ENCODE data around the gene XRRA1.
A peak's percentile ranks its signal among the peaks of the same experiment; 100 is the strongest.
"Not testable (repeated sequence)": the region's sequence is repeated elsewhere in the genome, so short reads cannot be mapped to it uniquely, and the experiment has no call there.

The XRRA1 gene, protein sequence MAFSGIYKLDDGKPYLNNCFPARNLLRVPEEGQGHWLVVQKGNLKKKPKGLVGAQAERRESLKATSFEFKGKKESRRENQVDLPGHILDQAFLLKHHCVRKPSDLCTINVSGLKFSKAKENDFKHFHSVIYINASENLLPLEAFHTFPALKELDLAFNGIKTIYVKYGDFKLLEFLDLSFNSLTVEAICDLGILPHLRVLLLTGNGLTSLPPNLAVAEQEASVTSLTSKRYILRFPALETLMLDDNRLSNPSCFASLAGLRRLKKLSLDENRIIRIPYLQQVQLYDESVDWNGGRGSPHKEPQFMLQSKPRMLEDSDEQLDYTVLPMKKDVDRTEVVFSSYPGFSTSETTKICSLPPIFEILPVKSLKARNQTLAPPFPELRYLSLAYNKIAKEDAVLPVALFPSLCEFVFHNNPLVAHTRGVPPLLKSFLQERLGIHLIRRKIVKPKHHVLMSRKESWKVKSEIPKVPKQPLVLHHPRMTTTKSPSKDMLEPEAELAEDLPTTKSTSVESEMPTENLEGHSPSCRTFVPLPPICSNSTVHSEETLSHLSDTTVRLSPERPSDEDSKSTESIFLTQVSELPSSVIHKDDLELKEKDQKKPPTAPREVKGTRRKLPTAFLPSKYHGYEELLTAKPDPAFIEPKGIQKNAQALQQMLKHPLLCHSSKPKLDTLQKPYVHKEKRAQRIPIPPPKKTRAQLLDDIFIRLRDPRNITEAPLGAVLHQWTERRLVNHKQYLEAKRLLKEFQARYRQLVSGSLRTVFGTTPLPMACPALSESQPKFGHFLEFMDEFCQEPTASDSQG

DNA sequence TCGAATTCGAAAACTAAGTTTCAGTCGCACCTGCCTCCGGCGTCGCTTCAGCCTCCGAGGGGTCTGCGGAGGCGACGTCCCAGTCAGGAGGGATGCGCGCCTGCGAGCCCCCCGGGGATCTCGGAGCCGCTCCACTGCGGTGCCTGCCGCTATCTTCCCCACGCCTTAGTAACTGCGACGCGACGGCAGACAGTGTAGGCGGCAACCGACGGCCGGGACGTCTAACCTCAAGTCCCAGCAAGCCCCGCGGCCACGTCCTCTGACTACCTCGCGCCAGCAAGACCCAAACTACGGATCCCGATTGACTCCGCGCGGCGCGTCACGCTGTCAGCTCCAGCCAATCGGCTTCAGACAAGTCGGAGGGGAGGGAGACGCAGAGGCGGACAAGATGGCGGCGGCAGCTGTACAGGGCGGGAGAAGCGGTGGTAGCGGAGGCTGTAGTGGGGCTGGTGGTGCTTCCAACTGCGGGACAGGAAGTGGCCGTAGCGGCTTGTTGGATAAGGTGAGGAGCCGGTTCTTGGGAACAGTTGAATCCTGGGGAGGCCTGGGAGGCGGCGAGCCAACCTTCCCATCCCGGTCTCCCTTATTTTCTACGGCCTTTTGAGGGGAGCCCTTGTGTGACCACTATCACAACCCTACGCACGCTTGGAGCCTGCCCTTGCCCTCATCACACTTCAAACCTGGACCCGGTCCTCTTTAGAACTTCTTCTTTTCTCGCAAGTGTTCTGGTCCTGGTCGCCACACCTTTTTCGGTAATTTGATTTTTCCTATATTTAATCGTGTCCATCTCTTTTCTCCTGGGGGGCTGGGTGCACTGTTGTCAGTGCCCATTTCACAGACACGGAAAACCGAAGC, at the start of gene XRRA1, which contains the start of gene SPCS2:
XRRA1 (minus strand) TSS at position 194 of the 855 bp plus-strand sequence. CDS start 8,213 bp downstream, outside the sequence.
SPCS2 (plus strand) TSS at position 369 of the 855 bp plus-strand sequence; CDS start at position 389, 20 bp downstream.
- peak; percentile 99 for DNase-seq

DNA sequence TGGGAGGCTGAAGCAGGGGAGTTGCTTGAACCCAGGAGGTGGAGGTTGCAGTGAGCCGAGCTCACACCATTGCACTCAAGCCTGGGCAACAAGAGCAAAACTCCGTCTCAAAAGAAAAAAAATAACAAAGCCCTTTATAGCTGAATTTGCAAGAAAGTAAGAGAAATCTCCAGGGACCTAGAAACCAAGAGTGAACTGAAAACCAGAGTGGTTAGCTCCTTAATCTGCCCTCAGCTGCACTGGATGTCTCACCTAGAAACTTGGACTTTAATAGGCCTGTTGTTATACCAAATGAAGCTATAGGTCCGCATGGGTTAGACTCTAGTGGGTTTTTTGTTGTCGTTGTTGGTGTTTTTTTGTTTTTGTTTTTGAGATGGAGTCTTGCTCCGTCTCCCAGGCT, 44.0 kb upstream of the XRRA1 start:
- no peak for DNase-seq

- DNase-seq: no peak
Observed at GRCh38 chr11:74990941-74991340, 42.0 kb upstream of the XRRA1 start.

GRCh38 chr11:74990150-74990549, 41.3 kb upstream of the XRRA1 start:
- DNase-seq: not testable (repeated sequence)

- no peak for DNase-seq
Observed at GRCh38 chr11:74989260-74989638, 40.4 kb upstream of the XRRA1 start.

DNA sequence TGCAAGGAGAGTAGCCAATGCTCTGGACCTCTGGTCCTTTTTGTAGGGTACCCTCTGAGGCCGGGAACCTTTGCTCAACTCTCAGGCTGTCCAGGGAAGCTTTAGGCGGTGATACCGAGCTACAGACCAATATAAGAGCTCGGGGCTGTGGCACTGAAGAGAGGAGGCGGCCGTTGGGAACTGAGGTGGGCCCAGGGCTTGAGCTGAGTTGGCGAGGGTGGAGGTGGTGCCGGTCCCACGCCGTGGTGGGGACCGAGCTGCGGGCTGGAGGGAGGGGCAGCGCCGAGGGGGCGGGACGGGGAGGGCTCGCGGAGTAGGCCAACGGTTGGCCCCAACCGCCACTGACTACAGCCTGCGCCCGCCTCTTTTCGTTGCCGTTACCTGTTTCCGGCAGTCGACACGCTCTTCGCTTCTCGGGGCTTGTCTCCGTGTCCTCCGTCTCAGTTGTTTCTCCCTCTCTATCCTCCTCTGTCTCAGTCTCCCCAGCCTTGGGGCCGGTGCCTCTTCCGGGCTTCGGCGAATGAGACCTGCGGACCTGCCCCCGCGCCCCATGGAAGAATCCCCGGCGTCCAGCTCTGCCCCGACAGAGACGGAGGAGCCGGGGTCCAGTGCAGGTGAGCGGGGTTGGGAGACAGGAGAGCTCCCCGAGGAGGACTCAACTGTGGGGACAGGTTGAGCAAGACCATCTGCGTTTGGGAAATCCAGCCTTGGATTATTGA, 39.8 kb upstream of the XRRA1 start, which contains the start of gene NEU3:
NEU3 (plus strand) TSS at position 393 of the 719 bp plus-strand sequence; CDS start at position 521, 128 bp downstream.
- DNase-seq: peak; percentile 77

- no peak for DNase-seq
Observed at GRCh38 chr11:74984730-74985129, 35.8 kb upstream of the XRRA1 start.

DNA sequence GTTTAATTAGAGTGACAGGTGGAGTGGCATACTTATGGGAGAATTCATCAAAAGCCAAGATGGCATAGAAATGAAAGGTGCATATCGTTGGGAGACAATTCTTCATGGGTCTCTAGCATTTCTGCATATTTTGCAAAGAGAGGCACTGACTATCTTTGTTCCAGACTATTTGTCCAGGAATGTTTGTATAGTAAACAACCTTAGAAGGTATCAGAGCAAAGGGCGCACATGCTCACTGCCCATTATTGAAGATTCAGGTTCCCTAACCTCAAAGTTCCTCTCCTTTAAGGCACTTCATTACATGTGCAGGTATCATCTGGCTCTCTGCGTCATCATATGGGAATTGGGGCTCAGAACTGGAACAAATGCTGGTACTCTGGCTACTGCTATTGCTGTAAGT, 35.2 kb upstream of the XRRA1 start:
- no peak for DNase-seq

DNA sequence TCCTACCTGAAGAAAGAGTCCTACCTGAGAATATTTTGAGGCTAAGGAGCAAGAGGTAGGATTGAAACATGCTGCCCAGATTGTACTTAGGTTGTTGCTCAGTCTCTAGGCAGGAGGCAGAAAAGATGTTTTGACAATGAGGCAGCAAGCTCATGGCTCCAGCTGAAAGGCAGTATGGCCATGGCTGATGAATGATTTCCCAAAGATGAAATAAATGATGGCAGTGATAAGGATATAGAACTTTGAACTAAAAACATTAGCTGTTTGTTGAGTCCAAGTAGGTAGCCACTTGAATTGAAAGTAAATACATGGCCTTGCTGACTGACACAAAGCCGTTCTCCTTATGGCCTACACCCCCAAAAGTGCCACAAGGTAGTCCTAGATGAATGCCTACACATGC, 33.0 kb upstream of the XRRA1 start:
- DNase-seq: no peak

DNA sequence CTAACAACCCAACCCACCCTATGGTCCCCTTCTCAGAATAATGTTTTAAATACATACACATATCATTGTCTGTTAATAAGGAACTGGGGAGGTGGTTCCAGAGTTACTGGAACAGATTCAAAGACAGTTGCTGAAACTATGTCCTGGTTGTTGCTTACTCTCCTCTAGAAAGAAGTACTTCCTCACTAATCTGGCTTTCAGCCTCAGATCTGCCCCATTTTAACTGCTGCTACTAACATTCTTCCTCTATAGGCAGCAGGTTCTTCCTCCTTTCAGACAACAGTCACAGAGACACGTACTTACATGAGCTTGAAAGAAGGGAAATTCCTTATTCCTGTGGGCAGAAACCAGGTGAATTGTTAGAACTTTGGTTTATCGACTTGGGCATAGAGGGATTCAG, 31.7 kb upstream of the XRRA1 start:
- no peak for DNase-seq

DNA sequence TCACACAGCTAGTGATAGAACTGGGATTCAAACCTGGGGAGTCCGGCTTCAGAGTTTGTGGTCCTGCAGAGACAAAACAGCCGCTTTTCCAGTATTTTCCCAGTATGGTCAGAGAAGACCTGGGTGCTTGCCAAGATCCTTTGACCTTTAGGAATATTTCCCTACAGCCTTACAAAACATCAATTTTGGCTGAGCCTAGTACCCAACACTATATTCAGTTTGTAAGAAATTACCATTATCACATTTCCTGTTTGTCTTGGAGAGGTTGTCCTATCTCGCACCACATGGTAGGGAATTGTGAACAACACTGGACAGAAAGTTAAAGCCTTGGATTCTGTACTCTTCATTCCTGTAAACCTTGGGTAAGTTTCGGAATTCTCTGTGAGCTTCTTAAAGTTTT, 29.1 kb upstream of the XRRA1 start:
- DNase-seq: no peak

GRCh38 chr11:74971424-74971823, 22.5 kb upstream of the XRRA1 start:
- DNase-seq: no peak

GRCh38 chr11:74970852-74971395, 22.0 kb upstream of the XRRA1 start:
- DNase-seq: no peak

DNA sequence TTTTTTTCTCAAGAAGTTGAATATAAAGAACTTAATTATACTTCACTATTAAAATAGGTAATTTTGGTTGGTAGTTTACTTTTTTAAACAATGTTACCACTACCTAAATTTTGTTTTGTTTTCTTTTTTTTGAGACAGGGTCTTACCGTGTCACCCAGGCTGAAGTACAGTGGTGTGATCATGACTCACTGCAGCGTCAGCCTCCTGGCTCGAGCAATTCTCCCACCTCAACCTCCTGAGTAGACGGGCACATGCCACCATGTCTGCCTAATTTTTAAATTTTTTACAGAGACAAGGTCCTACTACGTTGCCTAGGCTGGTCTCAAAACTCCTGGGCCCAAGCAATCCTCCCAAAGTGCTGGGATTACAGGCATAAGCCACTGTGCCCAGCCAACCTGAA, 17.8 kb upstream of the XRRA1 start:
- DNase-seq: no peak

GRCh38 chr11:74960128-74960527, 11.2 kb upstream of the XRRA1 start:
- DNase-seq: not testable (repeated sequence)

- DNase-seq: no peak
Observed at GRCh38 chr11:74957937-74958629, 9.2 kb upstream of the XRRA1 start.

- no peak for DNase-seq
Observed at GRCh38 chr11:74956397-74957015, 7.6 kb upstream of the XRRA1 start.

DNA sequence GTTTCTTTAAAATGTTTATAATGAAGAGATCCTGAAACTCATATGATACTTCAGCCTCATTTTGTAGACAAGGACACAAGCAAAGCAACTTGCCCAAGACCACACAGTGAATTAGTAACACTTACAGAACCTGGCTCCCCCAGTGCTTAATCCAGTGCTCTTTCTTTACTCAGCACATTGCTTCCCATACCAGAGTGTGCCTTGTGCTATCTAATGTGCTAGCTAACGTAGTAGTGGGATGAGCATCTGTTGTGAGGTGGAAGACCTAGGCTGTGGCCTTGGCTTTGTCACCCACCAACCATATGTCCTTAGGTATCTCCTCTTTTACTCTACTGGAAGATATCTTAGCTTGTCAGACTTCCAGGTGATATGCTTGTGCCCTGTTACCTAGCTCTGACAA, 5.3 kb upstream of the XRRA1 start:
- no peak for DNase-seq

- DNase-seq: no peak
Observed at GRCh38 chr11:74953451-74953850, 4.6 kb upstream of the XRRA1 start.

DNA sequence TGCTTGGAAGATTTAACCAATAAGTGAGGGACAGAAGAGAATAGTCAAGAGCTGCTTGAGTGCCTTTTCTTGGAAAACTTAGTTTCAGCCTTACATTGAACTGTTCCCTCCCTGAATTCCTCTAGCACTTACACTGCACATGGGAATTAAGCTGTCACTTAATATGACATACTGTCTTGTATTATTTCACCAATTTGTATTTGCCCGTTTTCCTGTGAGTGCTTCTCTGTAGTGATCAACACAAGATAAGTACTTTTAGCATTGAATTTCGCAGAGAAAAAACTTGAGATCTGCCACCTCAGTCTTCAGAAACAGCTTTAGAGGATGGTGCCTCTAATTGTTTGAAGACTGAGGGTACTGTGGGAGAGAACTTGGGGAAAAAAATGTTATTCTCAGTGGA, 3.9 kb upstream of the XRRA1 start:
- no peak for DNase-seq

DNA sequence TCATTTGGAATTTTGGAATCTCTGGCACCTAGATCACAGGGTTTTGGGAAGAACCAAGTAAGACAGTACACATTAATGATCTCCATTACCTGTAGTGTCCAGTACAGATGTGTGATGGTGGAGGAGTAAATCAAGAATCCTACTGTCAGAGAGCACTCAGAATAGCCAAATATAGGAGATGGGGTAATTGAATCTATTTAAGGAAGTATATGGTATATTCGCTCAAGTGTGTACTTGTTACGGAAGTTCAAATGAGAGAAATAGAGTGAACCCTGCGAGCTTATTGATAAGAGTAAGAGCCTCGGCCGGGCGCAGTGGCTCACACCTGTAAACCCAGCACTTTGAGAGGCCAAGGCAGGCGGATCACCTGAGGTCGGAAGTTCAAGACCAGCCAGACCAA, 2.3 kb upstream of the XRRA1 start:
- DNase-seq: no peak

Data from NCI-H226 (cell line).